ENCODE data around the gene FSIP2. TPM values are rescaled to one million over a fixed set of nuclear protein-coding genes. Genes with fewer than 3 reads are reported as not detected.

The FSIP2 gene
- polyA plus RNA-seq, 3 donors, result not detected

DNA sequence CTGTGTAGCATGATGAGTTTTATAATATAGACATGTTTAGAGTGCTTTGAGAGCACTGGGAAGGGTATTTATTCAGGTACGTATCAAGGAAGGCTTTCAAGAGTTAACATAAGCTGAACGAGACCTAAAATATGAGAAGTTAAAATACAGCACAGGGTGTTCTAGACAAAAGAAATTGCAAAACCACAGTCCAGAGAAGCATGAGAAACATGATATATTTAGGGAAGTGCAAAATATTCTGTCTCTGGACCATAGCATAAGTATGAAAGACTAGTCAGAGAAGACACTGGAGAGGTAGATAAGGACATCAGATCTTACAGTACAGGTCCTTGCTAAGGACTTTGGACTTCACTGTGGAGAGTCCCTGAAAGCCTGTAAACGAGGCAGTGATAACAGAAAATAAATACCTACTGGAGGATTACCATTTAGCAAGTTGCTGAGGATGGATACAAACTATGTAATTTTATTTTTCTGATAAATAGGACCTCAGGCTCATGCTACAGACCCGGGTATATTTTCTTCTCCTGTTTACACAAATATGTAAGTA, 43.7 kb downstream of the FSIP2 start:
- no peak overlapping the region for H2AFZ ChIP-seq (ENCODE audit: insufficient read depth, low read depth, low read length, poor library complexity, severe bottlenecking)
- intact Hi-C loops (cut with micrococcal nuclease), result no loop called here
- DNase-seq, result no peak
- H3K36me3 ChIP-seq (replicated peaks in 1 of 2; ENCODE audit: control insufficient read depth in 1 of 2, insufficient read depth in 2 of 2, low read length in 2 of 2), result no peaks in the 10 kb centered on the region
- H3K79me2 ChIP-seq (ENCODE audit: insufficient read depth, low read length), result no peaks in the 10 kb centered on the region
- no peak overlapping the region for H3K9ac ChIP-seq (ENCODE audit: insufficient read depth, low read length, poor library complexity, severe bottlenecking)
- 17% methylated on average over 1 of the region's 4 CpGs for WGBS (ENCODE audit: insufficient coverage)
- no peaks in the 10 kb centered on the region for H4K20me1 ChIP-seq (ENCODE audit: insufficient read depth, low read length)
- H3K27ac ChIP-seq (ENCODE audit: low read depth in 1 of 2, low read length in 2 of 2), result no peak overlapping the region
- no peaks in the 10 kb centered on the region for H3K36me3 Mint-ChIP-seq
- TF ChIP-seq, protein P1, sequence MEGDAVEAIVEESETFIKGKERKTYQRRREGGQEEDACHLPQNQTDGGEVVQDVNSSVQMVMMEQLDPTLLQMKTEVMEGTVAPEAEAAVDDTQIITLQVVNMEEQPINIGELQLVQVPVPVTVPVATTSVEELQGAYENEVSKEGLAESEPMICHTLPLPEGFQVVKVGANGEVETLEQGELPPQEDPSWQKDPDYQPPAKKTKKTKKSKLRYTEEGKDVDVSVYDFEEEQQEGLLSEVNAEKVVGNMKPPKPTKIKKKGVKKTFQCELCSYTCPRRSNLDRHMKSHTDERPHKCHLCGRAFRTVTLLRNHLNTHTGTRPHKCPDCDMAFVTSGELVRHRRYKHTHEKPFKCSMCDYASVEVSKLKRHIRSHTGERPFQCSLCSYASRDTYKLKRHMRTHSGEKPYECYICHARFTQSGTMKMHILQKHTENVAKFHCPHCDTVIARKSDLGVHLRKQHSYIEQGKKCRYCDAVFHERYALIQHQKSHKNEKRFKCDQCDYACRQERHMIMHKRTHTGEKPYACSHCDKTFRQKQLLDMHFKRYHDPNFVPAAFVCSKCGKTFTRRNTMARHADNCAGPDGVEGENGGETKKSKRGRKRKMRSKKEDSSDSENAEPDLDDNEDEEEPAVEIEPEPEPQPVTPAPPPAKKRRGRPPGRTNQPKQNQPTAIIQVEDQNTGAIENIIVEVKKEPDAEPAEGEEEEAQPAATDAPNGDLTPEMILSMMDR (IDR thresholded peaks at IDR 0.05), result no peak
- no peaks in the 10 kb centered on the region for H3K4me1 ChIP-seq (ENCODE audit: control insufficient read depth in 1 of 2, insufficient read depth in 2 of 2, low read length in 2 of 2)
- no peak overlapping the region for H3K4me2 ChIP-seq (replicated peaks; ENCODE audit: extremely low read depth, low read length, poor library complexity, severe bottlenecking)
- H3K4me3 ChIP-seq (replicated peaks in 1 of 3; ENCODE audit: low read depth in 2 of 3, low read length in 3 of 3), result no peak overlapping the region
- no peaks in the 10 kb centered on the region for H3K4me1 Mint-ChIP-seq
- peaks cover 0 to 8% (median 0%) of the 10 kb centered on the region in 7 donors for H3K9me3 Mint-ChIP-seq
- H3K27me3 Mint-ChIP-seq (ENCODE audit: low read depth in 3 of 3), result no peaks in the 10 kb centered on the region
- no peak overlapping the region for H3K27ac Mint-ChIP-seq
- no peaks in the 10 kb centered on the region for H3K27me3 ChIP-seq (ENCODE audit: control insufficient read depth in 2 of 2, insufficient read depth in 2 of 2, low read length in 2 of 2)
- H3K4me3 Mint-ChIP-seq, result no peak overlapping the region
- H3K9me3 ChIP-seq (replicated peaks in 1 of 2; ENCODE audit: control insufficient read depth in 1 of 2, insufficient read depth in 1 of 2, low read length in 2 of 2), result no peaks in the 10 kb centered on the region

DNA sequence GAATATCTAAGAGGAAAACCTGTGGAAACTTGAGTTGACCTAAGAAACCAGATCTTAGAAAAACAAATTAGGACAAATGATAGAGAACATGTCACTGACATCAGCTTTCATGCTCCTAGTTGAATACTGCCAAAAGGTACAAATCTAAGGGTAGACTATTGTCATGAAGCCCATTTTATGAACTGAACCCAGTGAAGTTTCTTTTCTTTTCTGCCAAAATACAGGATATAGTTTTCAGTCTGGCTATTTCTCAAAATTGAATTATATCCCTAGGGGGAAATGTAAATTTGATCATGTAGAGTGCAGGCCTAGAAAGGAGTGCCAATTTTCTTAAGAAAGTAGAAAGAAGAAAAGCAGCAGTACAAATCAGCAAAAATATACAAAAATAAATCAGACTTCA, 46.6 kb downstream of the FSIP2 start:
- H3K9me3 Mint-ChIP-seq, result peaks cover 0 to 5% (median 0%) of the 10 kb centered on the region in 7 donors
- no peaks in the 10 kb centered on the region for H3K9me3 ChIP-seq (replicated peaks in 1 of 2; ENCODE audit: control insufficient read depth in 1 of 2, insufficient read depth in 1 of 2, low read length in 2 of 2)
- no peak overlapping the region for H3K27ac ChIP-seq (ENCODE audit: low read depth in 1 of 2, low read length in 2 of 2)
- DNase-seq, result no peak
- H3K4me1 ChIP-seq (ENCODE audit: control insufficient read depth in 1 of 2, insufficient read depth in 2 of 2, low read length in 2 of 2), result no peaks in the 10 kb centered on the region
- no peaks in the 10 kb centered on the region for H4K20me1 ChIP-seq (ENCODE audit: insufficient read depth, low read length)
- H3K4me2 ChIP-seq (replicated peaks; ENCODE audit: extremely low read depth, low read length, poor library complexity, severe bottlenecking), result no peak overlapping the region
- no peak overlapping the region for H3K4me3 ChIP-seq (replicated peaks in 1 of 3; ENCODE audit: low read depth in 2 of 3, low read length in 3 of 3)
- H3K36me3 Mint-ChIP-seq, result no peaks in the 10 kb centered on the region
- no peaks in the 10 kb centered on the region for H3K27me3 Mint-ChIP-seq (ENCODE audit: low read depth in 3 of 3)
- H3K9ac ChIP-seq (ENCODE audit: insufficient read depth, low read length, poor library complexity, severe bottlenecking), result no peak overlapping the region
- no peak overlapping the region for H3K4me3 Mint-ChIP-seq
- H3K79me2 ChIP-seq (ENCODE audit: insufficient read depth, low read length), result no peaks in the 10 kb centered on the region
- H2AFZ ChIP-seq (ENCODE audit: insufficient read depth, low read depth, low read length, poor library complexity, severe bottlenecking), result no peak overlapping the region
- H3K27ac Mint-ChIP-seq, result no peak overlapping the region
- H3K4me1 Mint-ChIP-seq, result no peaks in the 10 kb centered on the region
- no peaks in the 10 kb centered on the region for H3K36me3 ChIP-seq (replicated peaks in 1 of 2; ENCODE audit: control insufficient read depth in 1 of 2, insufficient read depth in 2 of 2, low read length in 2 of 2)
- H3K27me3 ChIP-seq (ENCODE audit: control insufficient read depth in 2 of 2, insufficient read depth in 2 of 2, low read length in 2 of 2), result no peaks in the 10 kb centered on the region
- TF ChIP-seq, protein P1 (IDR thresholded peaks at IDR 0.05), result no peak
- intact Hi-C loops (cut with micrococcal nuclease), result no loop called here

All from CD14-positive monocyte (primary cell).